HepG2 (cell line): ENCODE results near the gene STUB1. TPM values are rescaled to one million over a fixed set of nuclear protein-coding genes. Genes with fewer than 3 reads are reported as not detected.

Source experiments
- CBX5 ChIP-seq: sonication (generic); formaldehyde crosslinking; IDR thresholded peaks from 2 replicates; pipeline ENCODE4 v1.4.0; 2020; ENCODE audit warnings: missing genetic modification reagents, borderline replicate concordance
- CENPX ChIP-seq: sonication (generic); formaldehyde crosslinking; IDR thresholded peaks from 2 replicates; pipeline ENCODE4 v1.9.0; 2021; ENCODE audit warnings: mild to moderate bottlenecking, missing genetic modification reagents, moderate library complexity
- FOXJ3 ChIP-seq: sonication (generic); formaldehyde crosslinking; IDR thresholded peaks from 2 replicates; pipeline ENCODE4 v1.4.0; 2020; ENCODE audit warnings: missing genetic modification reagents, mild to moderate bottlenecking, borderline replicate concordance
- GABPB1 ChIP-seq: IDR thresholded peaks from 2 replicates; pipeline ENCODE4 v1.6.1; 2016; ENCODE audit warnings: mild to moderate bottlenecking, missing genetic modification reagents, moderate library complexity, missing compliant biosample characterization
- HHEX ChIP-seq: IDR thresholded peaks from 2 replicates; pipeline ENCODE4 v1.6.1; 2016; ENCODE audit warnings: control low read depth
- IRF2 ChIP-seq: IDR thresholded peaks from 2 replicates; pipeline ENCODE4 v1.6.1; 2018; ENCODE audit warnings: missing genetic modification reagents, missing compliant biosample characterization
- MIXL1 ChIP-seq: IDR thresholded peaks from 2 replicates; pipeline ENCODE4 v1.6.1; 2016
- NFKB2 ChIP-seq: sonication (generic); formaldehyde crosslinking; IDR thresholded peaks from 2 replicates; pipeline ENCODE4 v1.4.0; 2020; ENCODE audit warnings: missing genetic modification reagents, borderline replicate concordance
- SATB2 ChIP-seq: sonication (generic); formaldehyde crosslinking; IDR thresholded peaks from 2 replicates; pipeline ENCODE4 v1.5.0; 2020; ENCODE audit warnings: missing genetic modification reagents
- SIX1 ChIP-seq: sonication (generic); formaldehyde crosslinking; IDR thresholded peaks from 2 replicates; pipeline ENCODE4 v1.4.0; 2020; ENCODE audit warnings: missing genetic modification reagents, borderline replicate concordance
- SUZ12 ChIP-seq: fragments of 150-350 bp; IDR thresholded peaks from 2 replicates; pipeline ENCODE4 v1.6.1; 2014; ENCODE audit warnings: low read depth, low read length
- ZFP37 ChIP-seq: sonication (generic); formaldehyde crosslinking; IDR thresholded peaks from 2 replicates; pipeline ENCODE4 v1.4.0; 2020; ENCODE audit warnings: missing genetic modification reagents, borderline replicate concordance
- ZFP41 ChIP-seq: sonication (generic); formaldehyde crosslinking; IDR thresholded peaks from 2 replicates; pipeline ENCODE4 v1.4.0; 2020; ENCODE audit warnings: mild to moderate bottlenecking, missing genetic modification reagents, borderline replicate concordance
- ZKSCAN8 ChIP-seq: IDR thresholded peaks from 2 replicates; pipeline ENCODE4 v1.6.1; 2016; ENCODE audit warnings: borderline replicate concordance, missing genetic modification reagents, missing compliant biosample characterization
- ZNF12 ChIP-seq: sonication (generic); formaldehyde crosslinking; IDR thresholded peaks from 2 replicates; pipeline ENCODE4 v1.5.0; 2020; ENCODE audit warnings: missing genetic modification reagents
- ZNF549 ChIP-seq: sonication (generic); formaldehyde crosslinking; IDR thresholded peaks from 2 replicates; pipeline ENCODE4 v1.5.0; 2020; ENCODE audit warnings: missing genetic modification reagents
- ZNF607 ChIP-seq: sonication (generic); formaldehyde crosslinking; IDR thresholded peaks from 2 replicates; pipeline ENCODE4 v1.5.1; 2020; ENCODE audit warnings: missing genetic modification reagents, mild to moderate bottlenecking, borderline replicate concordance
- polyA plus RNA-seq, 8 experiments: library from polyadenylated mRNA; depleted of rRNA in 3 of 8; stranded (reverse) in 7 of 8; unstranded in 1 of 8; fragments of >200 nt; fragmentation: Illumina TruSeq in 4 of 8; extraction: Trizol in 4 of 8; gene quantifications; 2 replicates each; pipeline versions ENCODE4 v1.2.1 to v1.2.3, GENCODE V29; 2011 to 2016; ENCODE audit warnings: low read depth in 4 of 8, missing spikeins in 1 of 8, mixed read lengths in 1 of 8; ENCODE audit not compliant: insufficient read depth in 1 of 8
- total RNA-seq, 5 experiments: library from RNA; depleted of rRNA; stranded (reverse); fragments of >200 nt; fragmentation: Illumina TruSeq; extraction: Trizol; gene quantifications; 2 replicates each; pipeline ENCODE4 v1.2.3, GENCODE V29; 2016; ENCODE audit warnings: low read depth in 1 of 5
- TF ChIP-seq, protein P1 (sequence below): sonication (generic); formaldehyde crosslinking; IDR thresholded peaks from 2 replicates; pipeline ENCODE4 v1.4.0; 2020; ENCODE audit warnings: missing genetic modification reagents
- TF ChIP-seq, protein P2 (sequence below): sonication (generic); formaldehyde crosslinking; IDR thresholded peaks from 2 replicates; pipeline ENCODE4 v1.8.1; 2023; ENCODE audit warnings: mild to moderate bottlenecking, missing genetic modification reagents, borderline replicate concordance
- TF ChIP-seq, protein P3 (sequence below): sonication (generic); formaldehyde crosslinking; IDR thresholded peaks from 2 replicates; pipeline ENCODE4 v1.8.1; 2022; ENCODE audit warnings: low read depth, mild to moderate bottlenecking, missing genetic modification reagents
- TF ChIP-seq, protein P4 (sequence below): sonication (generic); formaldehyde crosslinking; IDR thresholded peaks from 2 replicates; pipeline ENCODE4 v1.8.0; 2023; ENCODE audit warnings: mild to moderate bottlenecking, missing genetic modification reagents
- TF ChIP-seq, protein P5 (sequence below): sonication (generic); formaldehyde crosslinking; IDR thresholded peaks from 2 replicates; pipeline ENCODE4 v1.5.0; 2020; ENCODE audit warnings: missing genetic modification reagents, mild to moderate bottlenecking, borderline replicate concordance
- TF ChIP-seq, protein P6 (sequence below): sonication (generic); formaldehyde crosslinking; IDR thresholded peaks from 2 replicates; pipeline ENCODE4 v1.8.1; 2023; ENCODE audit warnings: missing genetic modification reagents, mild to moderate bottlenecking, borderline replicate concordance
- TF ChIP-seq, protein P7 (sequence below): sonication (generic); formaldehyde crosslinking; IDR thresholded peaks from 2 replicates; pipeline ENCODE4 v1.5.0; 2020; ENCODE audit warnings: missing genetic modification reagents

Gene STUB1
- total and polyA plus RNA-seq, 2 of the 13 experiments (the other 11 are each of a cell fraction or from before 2014, with no cell fraction given): 52.9 to 78.2 TPM

DNA sequence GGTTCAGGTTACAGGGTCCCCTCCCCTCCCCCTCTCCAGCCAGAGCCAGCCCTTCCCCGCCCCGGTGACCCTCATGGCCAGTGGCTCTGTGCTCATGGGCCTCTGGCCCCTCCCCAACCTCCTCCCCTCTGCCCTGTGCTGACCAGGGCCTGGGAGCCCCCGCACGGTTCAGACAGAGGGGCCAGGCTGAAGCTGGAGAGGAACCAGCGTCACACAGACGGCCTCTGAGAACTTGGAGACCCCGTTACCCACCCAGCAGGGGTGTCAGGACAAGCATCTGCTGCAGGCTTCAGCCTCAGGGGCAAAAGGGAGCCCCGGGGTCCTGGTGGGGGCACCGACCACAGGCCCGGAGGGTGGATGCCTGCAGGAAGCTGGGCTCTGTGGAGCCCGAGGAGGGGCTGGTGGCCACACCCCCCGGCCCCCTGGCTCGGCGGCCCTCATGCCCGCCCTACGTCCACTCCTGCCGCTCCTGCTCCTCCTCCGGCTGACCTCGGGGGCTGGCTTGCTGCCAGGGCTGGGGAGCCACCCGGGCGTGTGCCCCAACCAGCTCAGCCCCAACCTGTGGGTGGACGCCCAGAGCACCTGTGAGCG lies 49.3 kb upstream of the STUB1 start, which contains the start of gene WFIKKN1 (continued):
- no peak for TF ChIP-seq SATB2
- TF ChIP-seq NFKB2 (CRISPR knock-in tag): no peak
- TF ChIP-seq SIX1: no peak
- TF ChIP-seq ZNF607 (CRISPR knock-in tag): no peak
- TF ChIP-seq CBX5 (CRISPR knock-in tag): no peak
- TF ChIP-seq, protein P1, sequence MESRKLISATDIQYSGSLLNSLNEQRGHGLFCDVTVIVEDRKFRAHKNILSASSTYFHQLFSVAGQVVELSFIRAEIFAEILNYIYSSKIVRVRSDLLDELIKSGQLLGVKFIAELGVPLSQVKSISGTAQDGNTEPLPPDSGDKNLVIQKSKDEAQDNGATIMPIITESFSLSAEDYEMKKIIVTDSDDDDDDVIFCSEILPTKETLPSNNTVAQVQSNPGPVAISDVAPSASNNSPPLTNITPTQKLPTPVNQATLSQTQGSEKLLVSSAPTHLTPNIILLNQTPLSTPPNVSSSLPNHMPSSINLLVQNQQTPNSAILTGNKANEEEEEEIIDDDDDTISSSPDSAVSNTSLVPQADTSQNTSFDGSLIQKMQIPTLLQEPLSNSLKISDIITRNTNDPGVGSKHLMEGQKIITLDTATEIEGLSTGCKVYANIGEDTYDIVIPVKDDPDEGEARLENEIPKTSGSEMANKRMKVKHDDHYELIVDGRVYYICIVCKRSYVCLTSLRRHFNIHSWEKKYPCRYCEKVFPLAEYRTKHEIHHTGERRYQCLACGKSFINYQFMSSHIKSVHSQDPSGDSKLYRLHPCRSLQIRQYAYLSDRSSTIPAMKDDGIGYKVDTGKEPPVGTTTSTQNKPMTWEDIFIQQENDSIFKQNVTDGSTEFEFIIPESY (CRISPR knock-in tag): no peak
- 0 out of 2 replicates have a peak, but pooled peaks have one; percentile 20 for TF ChIP-seq ZNF12 (CRISPR knock-in tag)
- TF ChIP-seq, protein P2, sequence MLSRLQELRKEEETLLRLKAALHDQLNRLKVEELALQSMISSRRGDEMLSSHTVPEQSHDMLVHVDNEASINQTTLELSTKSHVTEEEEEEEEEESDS (CRISPR knock-in tag): no peak
- no peak; the same call in 1 of the 2 replicates for TF ChIP-seq IRF2
- TF ChIP-seq SUZ12: no peak
- TF ChIP-seq, protein P3, sequence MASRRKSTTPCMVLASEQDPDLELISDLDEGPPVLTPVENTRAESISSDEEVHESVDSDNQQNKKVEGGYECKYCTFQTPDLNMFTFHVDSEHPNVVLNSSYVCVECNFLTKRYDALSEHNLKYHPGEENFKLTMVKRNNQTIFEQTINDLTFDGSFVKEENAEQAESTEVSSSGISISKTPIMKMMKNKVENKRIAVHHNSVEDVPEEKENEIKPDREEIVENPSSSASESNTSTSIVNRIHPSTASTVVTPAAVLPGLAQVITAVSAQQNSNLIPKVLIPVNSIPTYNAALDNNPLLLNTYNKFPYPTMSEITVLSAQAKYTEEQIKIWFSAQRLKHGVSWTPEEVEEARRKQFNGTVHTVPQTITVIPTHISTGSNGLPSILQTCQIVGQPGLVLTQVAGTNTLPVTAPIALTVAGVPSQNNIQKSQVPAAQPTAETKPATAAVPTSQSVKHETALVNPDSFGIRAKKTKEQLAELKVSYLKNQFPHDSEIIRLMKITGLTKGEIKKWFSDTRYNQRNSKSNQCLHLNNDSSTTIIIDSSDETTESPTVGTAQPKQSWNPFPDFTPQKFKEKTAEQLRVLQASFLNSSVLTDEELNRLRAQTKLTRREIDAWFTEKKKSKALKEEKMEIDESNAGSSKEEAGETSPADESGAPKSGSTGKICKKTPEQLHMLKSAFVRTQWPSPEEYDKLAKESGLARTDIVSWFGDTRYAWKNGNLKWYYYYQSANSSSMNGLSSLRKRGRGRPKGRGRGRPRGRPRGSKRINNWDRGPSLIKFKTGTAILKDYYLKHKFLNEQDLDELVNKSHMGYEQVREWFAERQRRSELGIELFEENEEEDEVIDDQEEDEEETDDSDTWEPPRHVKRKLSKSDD (CRISPR knock-in tag): no peak
- no peak for TF ChIP-seq ZFP37
- no peak for TF ChIP-seq ZFP41 (CRISPR knock-in tag)
- TF ChIP-seq GABPB1 (CRISPR knock-in tag): peak; percentile 46; the same call in 1 of the 2 replicates
- TF ChIP-seq, protein P4, sequence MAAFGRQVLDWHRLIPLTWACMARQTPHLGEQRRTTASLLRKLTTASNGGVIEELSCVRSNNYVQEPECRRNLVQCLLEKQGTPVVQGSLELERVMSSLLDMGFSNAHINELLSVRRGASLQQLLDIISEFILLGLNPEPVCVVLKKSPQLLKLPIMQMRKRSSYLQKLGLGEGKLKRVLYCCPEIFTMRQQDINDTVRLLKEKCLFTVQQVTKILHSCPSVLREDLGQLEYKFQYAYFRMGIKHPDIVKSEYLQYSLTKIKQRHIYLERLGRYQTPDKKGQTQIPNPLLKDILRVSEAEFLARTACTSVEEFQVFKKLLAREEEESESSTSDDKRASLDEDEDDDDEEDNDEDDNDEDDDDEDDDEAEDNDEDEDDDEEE (CRISPR knock-in tag): no peak
- TF ChIP-seq ZKSCAN8: no peak
- no peak for TF ChIP-seq CENPX
- no peak for TF ChIP-seq HHEX (CRISPR knock-in tag)
- TF ChIP-seq ZNF549 (CRISPR knock-in tag): no peak
- no peak for TF ChIP-seq FOXJ3 (CRISPR knock-in tag)
- TF ChIP-seq, protein P5, sequence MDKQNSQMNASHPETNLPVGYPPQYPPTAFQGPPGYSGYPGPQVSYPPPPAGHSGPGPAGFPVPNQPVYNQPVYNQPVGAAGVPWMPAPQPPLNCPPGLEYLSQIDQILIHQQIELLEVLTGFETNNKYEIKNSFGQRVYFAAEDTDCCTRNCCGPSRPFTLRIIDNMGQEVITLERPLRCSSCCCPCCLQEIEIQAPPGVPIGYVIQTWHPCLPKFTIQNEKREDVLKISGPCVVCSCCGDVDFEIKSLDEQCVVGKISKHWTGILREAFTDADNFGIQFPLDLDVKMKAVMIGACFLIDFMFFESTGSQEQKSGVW (CRISPR knock-in tag): no peak
- TF ChIP-seq, protein P6, sequence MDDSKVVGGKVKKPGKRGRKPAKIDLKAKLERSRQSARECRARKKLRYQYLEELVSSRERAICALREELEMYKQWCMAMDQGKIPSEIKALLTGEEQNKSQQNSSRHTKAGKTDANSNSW (CRISPR knock-in tag): no peak
- no peak for TF ChIP-seq MIXL1
- TF ChIP-seq, protein P7, sequence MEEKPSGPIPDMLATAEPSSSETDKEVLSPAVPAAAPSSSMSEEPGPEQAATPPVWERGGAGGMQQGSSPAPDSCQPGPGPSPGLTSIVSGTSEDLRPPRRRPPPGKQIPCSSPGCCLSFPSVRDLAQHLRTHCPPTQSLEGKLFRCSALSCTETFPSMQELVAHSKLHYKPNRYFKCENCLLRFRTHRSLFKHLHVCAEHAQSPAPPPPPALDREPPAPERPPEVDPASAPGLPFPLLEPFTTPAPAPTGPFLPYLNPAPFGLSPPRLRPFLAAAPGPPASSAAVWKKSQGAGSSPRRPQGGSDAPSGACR (CRISPR knock-in tag): no peak
